SK-N-SH treated with all-trans-retinoic acid at 6 μM for 48 hours (cell line): Measurements from ENCODE around the gene EEF1G.

Experiments used
- ATAC-seq: fragments of 200-7000 bp; cut with Tn5 transposase; 3 replicates; pipeline ENCODE4 v1.9.1; 2020; ENCODE audit warnings: mild to moderate bottlenecking, moderate library complexity
- ARNTL ChIP-seq: fragments of 450-650 bp; formaldehyde crosslinking; IDR thresholded peaks from 2 replicates; pipeline ENCODE4 v1.5.0; 2020; ENCODE audit warnings: low read depth, mild to moderate bottlenecking, moderate library complexity, borderline replicate concordance
- BACH2 ChIP-seq: fragments of 250-450 bp; sonication (Bioruptor Pico); IDR thresholded peaks from 2 replicates; pipeline ENCODE4 v1.9.0; 2021; ENCODE audit warnings: mild to moderate bottlenecking, borderline replicate concordance
- CSDC2 ChIP-seq: fragments of 250-450 bp; sonication (Bioruptor Pico); IDR thresholded peaks from 2 replicates; pipeline ENCODE4 v1.5.0; 2020; ENCODE audit warnings: mild to moderate bottlenecking, moderate library complexity
- ESRRG ChIP-seq: fragments of 250-450 bp; sonication (Bioruptor Pico); IDR thresholded peaks from 2 replicates; pipeline ENCODE4 v1.6.1; 2021; ENCODE audit warnings: mild to moderate bottlenecking
- GLIS3 ChIP-seq: fragments of 250-450 bp; sonication (Bioruptor Pico); IDR thresholded peaks from 2 replicates; pipeline ENCODE4 v1.5.0; 2020; ENCODE audit warnings: mild to moderate bottlenecking, moderate library complexity
- ISL1 ChIP-seq: fragments of 250-450 bp; sonication (Bioruptor Pico); IDR thresholded peaks from 2 replicates; pipeline ENCODE4 v2.1.2; 2022; ENCODE audit warnings: mild to moderate bottlenecking, moderate library complexity
- OSR1 ChIP-seq: fragments of 250-450 bp; sonication (Bioruptor Pico); IDR thresholded peaks from 2 replicates; pipeline ENCODE4 v1.8.0; 2022; ENCODE audit warnings: moderate library complexity, mild to moderate bottlenecking, inconsistent platforms
- PPARA ChIP-seq: fragments of 250-450 bp; sonication (Bioruptor Pico); IDR thresholded peaks from 2 replicates; pipeline ENCODE4 v1.5.0; 2020; ENCODE audit warnings: mild to moderate bottlenecking, borderline replicate concordance
- RARB ChIP-seq: fragments of 250-450 bp; sonication (Bioruptor Pico); IDR thresholded peaks from 2 replicates; pipeline ENCODE4 v1.8.0; 2021; ENCODE audit warnings: mild to moderate bottlenecking, moderate library complexity
- SNAI2 ChIP-seq: fragments of 250-450 bp; sonication (Bioruptor Pico); IDR thresholded peaks from 2 replicates; pipeline ENCODE4 v1.5.0; 2020; ENCODE audit warnings: mild to moderate bottlenecking, moderate library complexity
- TCF4 ChIP-seq: fragments of 250-450 bp; sonication (Bioruptor Pico); IDR thresholded peaks from 2 replicates; pipeline ENCODE4 v1.8.0; 2021; ENCODE audit warnings: mild to moderate bottlenecking, moderate library complexity, borderline replicate concordance
- TOX ChIP-seq: fragments of 250-450 bp; sonication (Bioruptor Pico); IDR thresholded peaks from 2 replicates; pipeline ENCODE4 v1.8.0; 2021; ENCODE audit warnings: mild to moderate bottlenecking, moderate library complexity, borderline replicate concordance
- ZC3H10 ChIP-seq: fragments of 250-450 bp; sonication (Bioruptor Pico); IDR thresholded peaks from 2 replicates; pipeline ENCODE4 v1.5.1; 2021; ENCODE audit warnings: mild to moderate bottlenecking, moderate library complexity
- ZFP3 ChIP-seq: fragments of 250-450 bp; sonication (Bioruptor Pico); IDR thresholded peaks from 2 replicates; pipeline ENCODE4 v1.5.0; 2020; ENCODE audit warnings: mild to moderate bottlenecking, moderate library complexity
- ZFP30 ChIP-seq: fragments of 450-650 bp; formaldehyde crosslinking; IDR thresholded peaks from 2 replicates; pipeline ENCODE4 v1.5.0; 2022; ENCODE audit warnings: mild to moderate bottlenecking, moderate library complexity
- ZNF565 ChIP-seq: fragments of 450-650 bp; formaldehyde crosslinking; conservative IDR thresholded peaks from 2 replicates; pipeline ENCODE4 v1.5.0; 2020; ENCODE audit warnings: low read depth, mild to moderate bottlenecking, moderate library complexity
- ZNF70 ChIP-seq: fragments of 450-650 bp; formaldehyde crosslinking; IDR thresholded peaks from 2 replicates; pipeline ENCODE4 v1.5.0; 2020; ENCODE audit warnings: mild to moderate bottlenecking, moderate library complexity
- ZNF8 ChIP-seq: fragments of 450-650 bp; formaldehyde crosslinking; IDR thresholded peaks from 2 replicates; pipeline ENCODE4 v1.5.0; 2020; ENCODE audit warnings: mild to moderate bottlenecking, moderate library complexity
- TF ChIP-seq, protein P1 (sequence below): fragments of 250-450 bp; sonication (Bioruptor Pico); IDR thresholded peaks from 2 replicates; pipeline ENCODE4 v1.5.1; 2021; ENCODE audit warnings: mild to moderate bottlenecking, moderate library complexity
- TF ChIP-seq, protein P2 (sequence below): fragments of 250-450 bp; sonication (Bioruptor Pico); IDR thresholded peaks from 2 replicates; pipeline ENCODE4 v1.8.0; 2020; ENCODE audit warnings: mild to moderate bottlenecking, moderate library complexity, borderline replicate concordance
- TF ChIP-seq, protein P3 (sequence below): fragments of 250-450 bp; sonication (Bioruptor Pico); IDR thresholded peaks from 2 replicates; pipeline ENCODE4 v1.5.1; 2020; ENCODE audit warnings: low read depth, mild to moderate bottlenecking, moderate library complexity

The EEF1G gene

GRCh38 chr11:62542750-62543567, 30.7 kb downstream of the EEF1G start:
- TF ChIP-seq ESRRG (CRISPR knock-in tag) (no peak), OSR1 (CRISPR knock-in tag) (no peak), TOX (no peak), ZC3H10 (CRISPR knock-in tag) (no peak), ZNF565 (CRISPR knock-in tag) (no peak), ZNF8 (no peak), ZFP3 (CRISPR knock-in tag) (no peak), ARNTL (no peak)
- TF ChIP-seq, protein P1, sequence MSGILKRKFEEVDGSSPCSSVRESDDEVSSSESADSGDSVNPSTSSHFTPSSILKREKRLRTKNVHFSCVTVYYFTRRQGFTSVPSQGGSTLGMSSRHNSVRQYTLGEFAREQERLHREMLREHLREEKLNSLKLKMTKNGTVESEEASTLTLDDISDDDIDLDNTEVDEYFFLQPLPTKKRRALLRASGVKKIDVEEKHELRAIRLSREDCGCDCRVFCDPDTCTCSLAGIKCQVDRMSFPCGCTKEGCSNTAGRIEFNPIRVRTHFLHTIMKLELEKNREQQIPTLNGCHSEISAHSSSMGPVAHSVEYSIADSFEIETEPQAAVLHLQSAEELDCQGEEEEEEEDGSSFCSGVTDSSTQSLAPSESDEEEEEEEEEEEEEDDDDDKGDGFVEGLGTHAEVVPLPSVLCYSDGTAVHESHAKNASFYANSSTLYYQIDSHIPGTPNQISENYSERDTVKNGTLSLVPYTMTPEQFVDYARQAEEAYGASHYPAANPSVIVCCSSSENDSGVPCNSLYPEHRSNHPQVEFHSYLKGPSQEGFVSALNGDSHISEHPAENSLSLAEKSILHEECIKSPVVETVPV (CRISPR knock-in tag) = no peak
- ATAC-seq = peak; percentile 16

- TF ChIP-seq ZFP3 (CRISPR knock-in tag) = no peak
- no peak for TF ChIP-seq TCF4
- TF ChIP-seq ZFP30 (CRISPR knock-in tag) = no peak
- no peak for TF ChIP-seq CSDC2 (CRISPR knock-in tag)
- no peak for TF ChIP-seq ESRRG (CRISPR knock-in tag)
- no peak for TF ChIP-seq SNAI2 (CRISPR knock-in tag)
- no peak for TF ChIP-seq RARB (CRISPR knock-in tag)
- TF ChIP-seq, protein P2, sequence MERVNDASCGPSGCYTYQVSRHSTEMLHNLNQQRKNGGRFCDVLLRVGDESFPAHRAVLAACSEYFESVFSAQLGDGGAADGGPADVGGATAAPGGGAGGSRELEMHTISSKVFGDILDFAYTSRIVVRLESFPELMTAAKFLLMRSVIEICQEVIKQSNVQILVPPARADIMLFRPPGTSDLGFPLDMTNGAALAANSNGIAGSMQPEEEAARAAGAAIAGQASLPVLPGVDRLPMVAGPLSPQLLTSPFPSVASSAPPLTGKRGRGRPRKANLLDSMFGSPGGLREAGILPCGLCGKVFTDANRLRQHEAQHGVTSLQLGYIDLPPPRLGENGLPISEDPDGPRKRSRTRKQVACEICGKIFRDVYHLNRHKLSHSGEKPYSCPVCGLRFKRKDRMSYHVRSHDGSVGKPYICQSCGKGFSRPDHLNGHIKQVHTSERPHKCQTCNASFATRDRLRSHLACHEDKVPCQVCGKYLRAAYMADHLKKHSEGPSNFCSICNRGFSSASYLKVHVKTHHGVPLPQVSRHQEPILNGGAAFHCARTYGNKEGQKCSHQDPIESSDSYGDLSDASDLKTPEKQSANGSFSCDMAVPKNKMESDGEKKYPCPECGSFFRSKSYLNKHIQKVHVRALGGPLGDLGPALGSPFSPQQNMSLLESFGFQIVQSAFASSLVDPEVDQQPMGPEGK = no peak
- TF ChIP-seq OSR1 (CRISPR knock-in tag) = no peak
- no peak for TF ChIP-seq PPARA (CRISPR knock-in tag)
- TF ChIP-seq, protein P1 (CRISPR knock-in tag) = no peak
- no peak for TF ChIP-seq BACH2 (CRISPR knock-in tag)
- TF ChIP-seq TOX = no peak
- no peak for TF ChIP-seq ZNF8
- TF ChIP-seq ISL1 (CRISPR knock-in tag) = no peak
- no peak for TF ChIP-seq ZNF565 (CRISPR knock-in tag)
- TF ChIP-seq GLIS3 = no peak
- TF ChIP-seq, protein P3, sequence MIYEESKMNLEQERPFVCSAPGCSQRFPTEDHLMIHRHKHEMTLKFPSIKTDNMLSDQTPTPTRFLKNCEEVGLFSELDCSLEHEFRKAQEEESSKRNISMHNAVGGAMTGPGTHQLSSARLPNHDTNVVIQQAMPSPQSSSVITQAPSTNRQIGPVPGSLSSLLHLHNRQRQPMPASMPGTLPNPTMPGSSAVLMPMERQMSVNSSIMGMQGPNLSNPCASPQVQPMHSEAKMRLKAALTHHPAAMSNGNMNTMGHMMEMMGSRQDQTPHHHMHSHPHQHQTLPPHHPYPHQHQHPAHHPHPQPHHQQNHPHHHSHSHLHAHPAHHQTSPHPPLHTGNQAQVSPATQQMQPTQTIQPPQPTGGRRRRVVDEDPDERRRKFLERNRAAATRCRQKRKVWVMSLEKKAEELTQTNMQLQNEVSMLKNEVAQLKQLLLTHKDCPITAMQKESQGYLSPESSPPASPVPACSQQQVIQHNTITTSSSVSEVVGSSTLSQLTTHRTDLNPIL (CRISPR knock-in tag) = no peak
- ATAC-seq = no peak
Measured at GRCh38 chr11:62542111-62542745, 31.5 kb downstream of the EEF1G start.

- TF ChIP-seq TCF4 (no peak), ZNF70 (no peak), TOX (no peak), ZC3H10 (CRISPR knock-in tag) (no peak)
Measured at GRCh38 chr11:62540804-62541701, 32.6 kb downstream of the EEF1G start.

More at GRCh38 chr11:62540804-62541701, 32.6 kb downstream of the EEF1G start:
- no peak for ATAC-seq
